Memory B cell (primary cell): Measurements from ENCODE around the gene SNPH.
A peak's percentile ranks its signal among the peaks of the same experiment; 100 is the strongest.
"Not testable (repeated sequence)": the region's sequence is repeated elsewhere in the genome, so short reads cannot be mapped to it uniquely, and the experiment has no call there.

ENCODE experiments used
- ATAC-seq: fragments of 150-1000 bp; cut with Tn5 transposase; 2 replicates; pipeline ENCODE4 v1.10.0; 2021; ENCODE audit warnings: low read depth, mild to moderate bottlenecking, moderate library complexity
- DNase-seq, 2 donors: peaks; one replicate each; pipeline ENCODE4 v3.0.0; 2022; ENCODE audit warnings: low spot score in 2 of 2
- H3K27ac Mint-ChIP-seq: one replicate; pipeline ENCODE4 v1.8.0; 2022; ENCODE audit warnings: mild to moderate bottlenecking, moderate library complexity, mixed read lengths
- H3K27me3 Mint-ChIP-seq: one replicate; pipeline ENCODE4 v1.8.0; 2022; ENCODE audit warnings: mixed read lengths
- H3K36me3 Mint-ChIP-seq: one replicate; pipeline ENCODE4 v1.8.0; 2022; ENCODE audit warnings: mild to moderate bottlenecking, mixed read lengths
- H3K4me1 Mint-ChIP-seq: one replicate; pipeline ENCODE4 v1.8.0; 2022; ENCODE audit warnings: mixed read lengths
- H3K4me3 Mint-ChIP-seq: one replicate; pipeline ENCODE4 v1.8.0; 2022; ENCODE audit warnings: mild to moderate bottlenecking, moderate library complexity, mixed read lengths
- H3K9me3 Mint-ChIP-seq: one replicate; pipeline ENCODE4 v1.8.0; 2022; ENCODE audit warnings: mixed read lengths

The SNPH gene

GRCh38 chr20:1334761-1335160, 68.7 kb downstream of the SNPH start:
- H3K27ac Mint-ChIP-seq, result peak overlapping the region; percentile 28
- no peaks in the 10 kb centered on the region for H3K9me3 Mint-ChIP-seq
- no peak overlapping the region for H3K4me3 Mint-ChIP-seq
- DNase-seq (no peak), ATAC-seq (no peak)
- peaks cover 25% of the 10 kb centered on the region for H3K4me1 Mint-ChIP-seq
- peaks cover 15% of the 10 kb centered on the region for H3K36me3 Mint-ChIP-seq
- H3K27me3 Mint-ChIP-seq, result no peaks in the 10 kb centered on the region

GRCh38 chr20:1335961-1336698, 70.0 kb downstream of the SNPH start:
- Mint-ChIP-seq H3K9me3 (no peaks in the 10 kb centered on the region), H3K4me3 (no peak overlapping the region), H3K27me3 (no peaks in the 10 kb centered on the region), H3K36me3 (peaks cover 12% of the 10 kb centered on the region), H3K27ac (peak overlapping the region; percentile 78), H3K4me1 (peaks cover 12% of the 10 kb centered on the region)
- DNase-seq, result no peak
- ATAC-seq, result no peak

DNA sequence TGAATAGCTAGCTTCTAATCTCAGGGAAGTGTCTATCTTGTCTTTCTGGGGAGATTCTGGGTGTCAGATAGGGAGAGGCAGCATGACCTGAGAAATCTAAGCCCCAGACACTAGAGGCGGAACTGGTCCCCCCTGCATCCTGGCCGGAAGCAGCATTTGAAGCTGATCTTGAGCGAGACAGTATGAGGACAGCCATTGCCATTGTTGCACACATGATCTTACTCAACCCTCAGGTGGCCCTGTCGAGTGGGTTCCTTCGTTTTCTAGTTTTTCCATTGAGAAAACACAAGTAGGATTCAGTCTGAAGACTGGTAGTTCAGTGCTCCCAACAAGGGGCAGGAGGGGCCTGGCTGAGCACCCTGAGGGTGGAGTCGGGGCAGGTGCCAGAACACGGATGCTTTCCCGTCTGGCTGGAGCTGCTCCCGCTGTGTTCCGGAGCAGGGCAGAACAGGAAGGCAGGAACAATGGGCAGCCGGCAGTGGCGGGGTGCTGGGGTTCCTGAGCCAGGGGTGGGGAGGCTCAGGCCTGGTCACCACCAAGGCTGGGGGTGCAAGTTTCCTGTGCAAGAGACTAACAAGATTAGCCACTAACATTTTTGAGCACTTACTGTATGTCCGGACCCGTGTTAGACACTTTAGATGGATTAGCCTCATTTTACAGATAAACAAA, 70.7 kb downstream of the SNPH start:
- peaks cover 9% of the 10 kb centered on the region for H3K36me3 Mint-ChIP-seq
- no peaks in the 10 kb centered on the region for H3K9me3 Mint-ChIP-seq
- DNase-seq (no peak), ATAC-seq (no peak)
- peaks cover 12% of the 10 kb centered on the region for H3K4me1 Mint-ChIP-seq
- H3K4me3 Mint-ChIP-seq, result no peak overlapping the region
- H3K27ac Mint-ChIP-seq, result peak overlapping the region; percentile 78
- no peaks in the 10 kb centered on the region for H3K27me3 Mint-ChIP-seq

DNA sequence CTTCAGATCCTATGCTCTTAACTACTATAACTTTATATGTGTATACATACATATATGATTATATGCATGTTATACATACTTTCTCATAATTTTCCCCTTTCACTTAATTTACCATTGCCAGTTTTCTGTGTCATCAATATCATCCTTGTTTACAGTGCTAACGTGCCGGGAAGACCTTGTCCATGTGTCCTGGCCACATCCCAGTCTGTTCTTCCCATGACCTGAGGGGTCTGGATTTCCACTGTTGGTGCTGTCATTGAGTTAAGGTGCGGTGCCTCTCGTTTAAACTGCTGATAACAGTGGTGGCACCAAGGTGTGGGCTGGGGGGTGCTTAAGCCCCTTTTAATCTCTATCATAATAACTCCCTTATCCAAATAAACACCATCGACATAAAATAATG, 71.3 kb downstream of the SNPH start:
- Mint-ChIP-seq H3K9me3 (no peaks in the 10 kb centered on the region), H3K4me1 (peaks cover 14% of the 10 kb centered on the region), H3K27me3 (no peaks in the 10 kb centered on the region), H3K36me3 (peaks cover 6% of the 10 kb centered on the region), H3K27ac (no peak overlapping the region), H3K4me3 (no peak overlapping the region)
- DNase-seq, result no peak
- no peak for ATAC-seq

- ATAC-seq (no peak), DNase-seq (no peak)
- no peak overlapping the region for H3K27ac Mint-ChIP-seq
- no peaks in the 10 kb centered on the region for H3K27me3 Mint-ChIP-seq
- peaks cover 14% of the 10 kb centered on the region for H3K4me1 Mint-ChIP-seq
- H3K4me3 Mint-ChIP-seq, result no peak overlapping the region
- H3K36me3 Mint-ChIP-seq, result peaks cover 1% of the 10 kb centered on the region
- no peaks in the 10 kb centered on the region for H3K9me3 Mint-ChIP-seq
Measured at GRCh38 chr20:1338096-1338495, 72.0 kb downstream of the SNPH start.

- H3K27me3 Mint-ChIP-seq, result no peaks in the 10 kb centered on the region
- H3K27ac Mint-ChIP-seq, result no peak overlapping the region
- H3K4me1 Mint-ChIP-seq, result peaks cover 14% of the 10 kb centered on the region
- ATAC-seq, result no peak
- DNase-seq, result no peak
- no peaks in the 10 kb centered on the region for H3K36me3 Mint-ChIP-seq
- no peaks in the 10 kb centered on the region for H3K9me3 Mint-ChIP-seq
- H3K4me3 Mint-ChIP-seq, result no peak overlapping the region
Measured at GRCh38 chr20:1338801-1339200, 72.7 kb downstream of the SNPH start.

DNA sequence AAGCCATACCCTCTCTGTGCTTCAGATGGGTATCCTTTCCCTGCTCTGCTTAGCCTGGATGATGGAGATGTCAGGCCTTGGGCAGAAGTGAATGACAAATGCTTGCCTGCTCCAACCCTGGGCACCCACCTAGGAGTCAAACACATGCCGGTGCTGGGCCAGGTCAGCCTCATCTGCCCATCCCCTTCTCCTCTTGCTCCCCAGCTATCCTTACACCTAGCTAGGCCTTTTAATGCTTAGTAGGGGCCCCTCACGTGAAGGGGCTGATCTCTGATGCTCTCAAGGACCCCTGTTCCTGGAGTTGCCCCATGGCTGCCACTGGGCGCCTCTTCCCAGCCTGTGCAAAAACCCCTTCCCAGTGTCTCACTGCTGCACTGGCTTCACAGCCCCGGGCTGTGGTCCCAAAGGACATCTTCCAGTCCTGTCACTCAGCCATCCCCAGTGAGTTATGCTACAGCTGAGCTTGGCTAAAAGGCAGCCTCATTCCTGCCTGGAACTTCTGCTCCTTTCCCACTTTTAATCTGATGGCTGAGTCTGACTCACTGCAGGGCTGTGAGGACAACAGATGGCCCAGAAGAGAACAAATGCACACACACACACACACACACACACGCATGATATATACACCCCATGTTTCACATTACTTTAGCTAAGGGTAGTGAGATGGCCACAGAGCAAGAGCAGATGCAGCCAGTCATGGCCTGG, 75.6 kb downstream of the SNPH start:
- no peaks in the 10 kb centered on the region for H3K36me3 Mint-ChIP-seq
- DNase-seq (no peak), ATAC-seq (no peak)
- no peaks in the 10 kb centered on the region for H3K9me3 Mint-ChIP-seq
- H3K4me1 Mint-ChIP-seq, result peaks cover 13% of the 10 kb centered on the region
- no peaks in the 10 kb centered on the region for H3K27me3 Mint-ChIP-seq
- peak overlapping the region; percentile 62 for H3K27ac Mint-ChIP-seq
- no peak overlapping the region for H3K4me3 Mint-ChIP-seq

DNA sequence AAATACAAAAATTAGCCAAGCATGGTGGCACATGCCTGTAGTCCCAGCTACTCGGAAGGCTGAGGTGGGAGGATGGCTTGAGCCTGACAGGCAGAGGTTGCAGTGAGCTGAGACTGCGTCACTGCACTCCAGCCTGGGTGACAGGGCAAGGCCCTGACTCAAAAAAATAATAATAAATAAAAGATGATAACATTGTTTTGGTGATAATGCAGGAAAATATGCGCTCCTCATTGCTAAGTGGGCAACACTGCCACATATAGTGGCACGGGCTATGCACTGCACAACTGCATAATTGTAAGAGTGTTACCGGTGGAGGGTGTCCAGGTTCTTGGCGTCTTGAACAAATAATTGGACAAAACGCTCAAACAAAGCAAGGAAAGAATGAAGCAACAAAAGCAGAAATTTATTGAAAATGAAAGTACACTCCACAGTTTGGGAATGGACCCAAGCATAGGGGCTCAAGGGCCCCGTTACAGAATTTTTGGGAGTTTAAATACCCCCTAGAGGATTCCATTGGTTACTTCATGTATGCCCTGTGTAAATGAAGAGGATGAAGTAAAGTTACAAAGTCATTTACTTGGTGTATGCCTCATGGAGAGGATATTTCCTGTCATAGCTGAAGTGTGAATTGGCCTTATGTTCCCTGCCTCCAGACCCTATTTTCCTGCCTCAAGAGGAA, 77.5 kb downstream of the SNPH start:
- not testable (repeated sequence) for ATAC-seq, H3K36me3 Mint-ChIP-seq, H3K27ac Mint-ChIP-seq, DNase-seq, H3K9me3 Mint-ChIP-seq, H3K4me3 Mint-ChIP-seq, H3K27me3 Mint-ChIP-seq
- H3K4me1 Mint-ChIP-seq, result peaks cover 13% of the 10 kb centered on the region

GRCh38 chr20:1345030-1345755, 79.1 kb downstream of the SNPH start:
- Mint-ChIP-seq H3K36me3 (peaks cover 14% of the 10 kb centered on the region), H3K9me3 (peaks cover 2% of the 10 kb centered on the region), H3K27me3 (no peaks in the 10 kb centered on the region), H3K27ac (no peak overlapping the region), H3K4me3 (no peak overlapping the region), H3K4me1 (peaks cover 13% of the 10 kb centered on the region)
- no peak for ATAC-seq
- DNase-seq, result no peak

DNA sequence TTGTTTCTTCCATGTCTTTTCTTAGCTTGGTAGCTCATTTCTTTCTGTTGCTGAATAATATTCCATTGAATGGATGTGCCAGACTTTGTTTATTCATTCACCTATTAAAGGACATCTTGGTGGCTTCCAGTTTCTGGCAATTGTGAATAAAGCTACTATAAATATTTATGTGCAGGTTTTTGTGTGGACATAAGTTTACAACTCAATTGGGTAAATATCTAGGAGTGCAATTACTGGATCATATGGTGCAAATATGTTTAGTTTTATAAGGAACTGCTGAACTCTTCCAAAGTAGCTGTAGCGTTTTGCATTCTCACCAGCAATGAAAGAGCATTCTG, 79.6 kb downstream of the SNPH start:
- DNase-seq, result no peak
- Mint-ChIP-seq H3K27ac (no peak overlapping the region), H3K9me3 (peaks cover 2% of the 10 kb centered on the region), H3K4me1 (peaks cover 13% of the 10 kb centered on the region), H3K27me3 (no peaks in the 10 kb centered on the region), H3K4me3 (no peak overlapping the region), H3K36me3 (peaks cover 19% of the 10 kb centered on the region)
- no peak for ATAC-seq

GRCh38 chr20:1346315-1346969, 80.3 kb downstream of the SNPH start:
- Mint-ChIP-seq H3K4me1 (peaks cover 13% of the 10 kb centered on the region), H3K27me3 (no peaks in the 10 kb centered on the region), H3K36me3 (peaks cover 26% of the 10 kb centered on the region), H3K9me3 (peaks cover 2% of the 10 kb centered on the region), H3K27ac (no peak overlapping the region), H3K4me3 (no peak overlapping the region)
- DNase-seq, result no peak
- no peak for ATAC-seq

DNA sequence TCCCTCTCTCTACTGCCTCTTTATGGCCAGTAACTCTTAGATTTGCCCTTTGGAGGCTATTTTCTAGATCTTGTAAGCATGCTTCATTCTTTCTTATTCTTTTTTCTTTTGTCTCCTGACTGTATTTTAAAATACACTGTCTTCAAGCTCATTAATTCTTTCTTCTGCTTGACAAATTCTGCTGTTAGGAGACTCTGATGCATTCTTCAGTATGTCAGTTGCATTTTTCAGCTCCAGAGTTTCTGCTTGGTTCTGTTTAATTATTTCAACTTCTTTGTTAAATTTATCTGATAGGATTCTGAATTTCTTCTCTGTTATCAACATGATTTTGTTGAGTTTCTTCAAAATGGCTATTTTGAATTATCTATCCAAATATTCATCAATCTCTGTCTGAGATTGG, 87.9 kb downstream of the SNPH start:
- Mint-ChIP-seq H3K27ac (no peak overlapping the region), H3K4me3 (no peak overlapping the region), H3K36me3 (peaks cover 53% of the 10 kb centered on the region)

DNA sequence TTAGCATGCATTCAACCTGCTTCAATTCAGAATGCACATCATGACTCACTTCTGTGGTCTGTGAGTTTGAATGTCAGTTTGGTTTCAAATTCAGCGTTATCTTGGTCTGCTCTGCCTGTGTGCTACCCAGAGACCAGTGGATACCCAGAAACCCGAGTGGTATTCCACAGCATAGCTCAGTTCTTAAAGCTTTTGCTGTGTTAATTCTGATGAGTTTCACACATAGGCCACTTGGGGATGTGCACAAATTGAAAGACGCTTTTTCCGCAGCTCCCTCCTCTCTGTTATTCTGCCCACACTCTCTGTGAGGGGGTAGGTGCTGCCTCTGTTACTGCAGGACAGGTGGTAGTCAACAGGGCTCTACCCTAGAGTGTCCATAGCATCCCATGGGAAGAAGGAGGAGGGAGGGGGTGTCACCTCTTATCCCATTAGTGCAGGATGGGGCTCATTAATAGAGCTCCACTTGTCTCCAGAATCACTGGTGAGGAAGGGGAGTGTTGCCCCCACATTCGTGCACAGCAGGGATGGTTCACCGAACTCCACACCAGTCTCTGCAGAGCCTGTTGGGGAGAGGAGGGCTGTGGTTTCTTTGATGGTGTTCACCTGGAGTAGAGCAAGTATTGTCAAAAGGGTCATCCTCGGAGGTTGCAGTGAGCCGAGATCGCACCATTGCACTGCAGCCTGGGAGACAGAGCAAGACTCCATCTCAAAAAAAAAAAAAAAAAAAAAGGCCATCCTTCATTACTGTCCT, 92.0 kb downstream of the SNPH start:
- Mint-ChIP-seq H3K4me3 (no peak overlapping the region), H3K36me3 (peaks cover 44% of the 10 kb centered on the region), H3K27me3 (no peaks in the 10 kb centered on the region), H3K9me3 (no peaks in the 10 kb centered on the region), H3K4me1 (peaks cover under 1% of the 10 kb centered on the region), H3K27ac (no peak overlapping the region)
- ATAC-seq (no peak), DNase-seq (no peak)

More for the DNA sequence above, 87.9 kb downstream of the SNPH start:
- peaks cover 5% of the 10 kb centered on the region for H3K4me1 Mint-ChIP-seq
- H3K27me3 Mint-ChIP-seq, result no peaks in the 10 kb centered on the region
- DNase-seq (no peak), ATAC-seq (no peak)
- H3K9me3 Mint-ChIP-seq, result peaks cover 3% of the 10 kb centered on the region
